A673 (cell line): ENCODE data around the gene C5orf52. TPM values are rescaled to one million over a fixed set of nuclear protein-coding genes. Genes with fewer than 3 reads are reported as not detected.

Experiments used
- BruUV-seq: library from RNA; stranded (reverse); fragments of 400-500 nt; replicated peaks from 2 replicates; lab custom pipeline; 2021; lab: Mats Ljungman, UMichigan
- CTCF ChIA-PET: fragments of 300-600 bp; sonication (Branson Sonifier 250); formaldehyde crosslinking; loops from one replicate; lab custom pipeline; 2022; ENCODE audit warnings: antibody characterized with exemption; lab: Charles Lee
- POLR2A ChIA-PET: fragments of 300-600 bp; sonication (Branson Sonifier 250); formaldehyde crosslinking; loops from one replicate; lab custom pipeline; 2022; ENCODE audit warnings: antibody characterized with exemption; ENCODE audit not compliant: low non-redundant PET; lab: Charles Lee
- DNase-seq: peaks from one replicate; pipeline ENCODE4 v3.0.0-alpha.2; 2015; ENCODE audit warnings: low spot score
- H3K27ac ChIP-seq: fragments of 200-600 bp; sonication (generic); 2 replicates; pipeline ENCODE4 v1.5.1; 2016; ENCODE audit warnings: mixed run types, low read depth, mild to moderate bottlenecking, mixed read lengths, antibody characterized with exemption, low read length; ENCODE audit not compliant: poor library complexity, severe bottlenecking
- H3K27me3 ChIP-seq: fragments of 200-600 bp; sonication (generic); replicated peaks from 2 replicates; pipeline ENCODE4 v1.6.1; 2017; ENCODE audit warnings: mixed run types, low read depth, mild to moderate bottlenecking, mixed read lengths, antibody characterized with exemption, low read length; ENCODE audit not compliant: insufficient read depth, poor library complexity
- H3K36me3 ChIP-seq: fragments of 200-600 bp; sonication (generic); 2 replicates; pipeline ENCODE4 v1.6.1; 2016; ENCODE audit warnings: mixed run types, mild to moderate bottlenecking, mixed read lengths, antibody characterized with exemption, low read length; ENCODE audit not compliant: insufficient read depth, poor library complexity, severe bottlenecking
- H3K4me1 ChIP-seq: fragments of 200-600 bp; sonication (generic); 2 replicates; pipeline ENCODE4 v1.6.1; 2017; ENCODE audit warnings: mixed run types, mild to moderate bottlenecking, mixed read lengths, antibody characterized with exemption, low read length; ENCODE audit not compliant: insufficient read depth, poor library complexity, severe bottlenecking
- H3K4me3 ChIP-seq: fragments of 200-600 bp; sonication (generic); 2 replicates; pipeline ENCODE4 v1.5.1; 2016; ENCODE audit warnings: low read depth, mixed run types, mild to moderate bottlenecking, mixed read lengths, low read length; ENCODE audit not compliant: poor library complexity, severe bottlenecking
- H3K9me3 ChIP-seq: fragments of 200-600 bp; sonication (generic); 2 replicates; pipeline ENCODE4 v1.6.1; 2016; ENCODE audit warnings: mixed run types, low read depth, mild to moderate bottlenecking, mixed read lengths, antibody characterized with exemption, low read length; ENCODE audit not compliant: poor library complexity, severe bottlenecking
- EZH2 ChIP-seq: fragments of 200-600 bp; sonication (generic); IDR thresholded peaks from 2 replicates; pipeline ENCODE4 v1.6.1; 2017; ENCODE audit warnings: borderline replicate concordance, low read depth, mild to moderate bottlenecking, mixed read lengths, antibody characterized with exemption, low read length; ENCODE audit not compliant: poor library complexity, severe bottlenecking
- intact Hi-C: fragments of 100-400 bp; cut with micrococcal nuclease; formaldehyde crosslinking; loops from one replicate; pipeline ENCODE4 v1.10.0; 2022; ENCODE audit not compliant: unreplicated experiment
- total RNA-seq: library from RNA; stranded (reverse); gene quantifications from 2 replicates; pipeline ENCODE4 v1.2.3, GENCODE V29; 2021
- TF ChIP-seq, protein P1 (sequence below): fragments of 300-800, 200-600 bp; sonication (generic); conservative IDR thresholded peaks from 2 replicates; pipeline ENCODE4 v1.5.1; 2017; ENCODE audit warnings: low read depth, mild to moderate bottlenecking, antibody characterized with exemption, low read length, moderate library complexity, mixed read lengths

The C5orf52 gene
- total RNA-seq, 1 experiment from 2014 or later: not detected

DNA sequence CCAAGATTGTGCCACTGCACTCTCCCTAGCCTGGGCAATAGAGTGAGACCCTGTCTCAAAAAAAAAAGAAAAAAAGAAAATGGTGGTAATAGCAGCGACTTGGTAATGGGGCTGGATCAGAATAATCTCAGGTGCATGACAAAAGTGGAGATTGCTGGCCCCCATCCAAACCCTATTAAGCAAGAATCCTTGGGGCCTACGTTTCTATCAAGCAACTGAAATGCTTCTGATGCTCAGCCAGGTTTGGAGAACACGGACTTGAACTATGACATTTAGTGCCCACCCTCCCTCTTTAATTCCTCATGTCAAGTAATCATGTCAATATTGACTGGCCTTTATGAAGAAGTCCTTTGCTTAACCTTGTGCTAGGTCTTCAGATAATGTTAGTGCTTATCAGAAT lies 6.6 kb downstream of the C5orf52 start:
- CTCF ChIA-PET: no interaction called here
- intact Hi-C loops: no loop called here
- no peak overlapping the region for H3K4me3 ChIP-seq
- BruUV-seq: no TSS peak
- DNase-seq: no peak
- no peaks in the 10 kb centered on the region for H3K36me3 ChIP-seq
- no peak overlapping the region for H3K27ac ChIP-seq
- H3K9me3 ChIP-seq: no peaks in the 10 kb centered on the region
- no peaks in the 10 kb centered on the region for H3K4me1 ChIP-seq
- POLR2A ChIA-PET: no interaction called here
- H3K27me3 ChIP-seq: no peaks in the 10 kb centered on the region
- TF ChIP-seq, protein P1, sequence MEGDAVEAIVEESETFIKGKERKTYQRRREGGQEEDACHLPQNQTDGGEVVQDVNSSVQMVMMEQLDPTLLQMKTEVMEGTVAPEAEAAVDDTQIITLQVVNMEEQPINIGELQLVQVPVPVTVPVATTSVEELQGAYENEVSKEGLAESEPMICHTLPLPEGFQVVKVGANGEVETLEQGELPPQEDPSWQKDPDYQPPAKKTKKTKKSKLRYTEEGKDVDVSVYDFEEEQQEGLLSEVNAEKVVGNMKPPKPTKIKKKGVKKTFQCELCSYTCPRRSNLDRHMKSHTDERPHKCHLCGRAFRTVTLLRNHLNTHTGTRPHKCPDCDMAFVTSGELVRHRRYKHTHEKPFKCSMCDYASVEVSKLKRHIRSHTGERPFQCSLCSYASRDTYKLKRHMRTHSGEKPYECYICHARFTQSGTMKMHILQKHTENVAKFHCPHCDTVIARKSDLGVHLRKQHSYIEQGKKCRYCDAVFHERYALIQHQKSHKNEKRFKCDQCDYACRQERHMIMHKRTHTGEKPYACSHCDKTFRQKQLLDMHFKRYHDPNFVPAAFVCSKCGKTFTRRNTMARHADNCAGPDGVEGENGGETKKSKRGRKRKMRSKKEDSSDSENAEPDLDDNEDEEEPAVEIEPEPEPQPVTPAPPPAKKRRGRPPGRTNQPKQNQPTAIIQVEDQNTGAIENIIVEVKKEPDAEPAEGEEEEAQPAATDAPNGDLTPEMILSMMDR: no peak
- no peak for TF ChIP-seq EZH2

DNA sequence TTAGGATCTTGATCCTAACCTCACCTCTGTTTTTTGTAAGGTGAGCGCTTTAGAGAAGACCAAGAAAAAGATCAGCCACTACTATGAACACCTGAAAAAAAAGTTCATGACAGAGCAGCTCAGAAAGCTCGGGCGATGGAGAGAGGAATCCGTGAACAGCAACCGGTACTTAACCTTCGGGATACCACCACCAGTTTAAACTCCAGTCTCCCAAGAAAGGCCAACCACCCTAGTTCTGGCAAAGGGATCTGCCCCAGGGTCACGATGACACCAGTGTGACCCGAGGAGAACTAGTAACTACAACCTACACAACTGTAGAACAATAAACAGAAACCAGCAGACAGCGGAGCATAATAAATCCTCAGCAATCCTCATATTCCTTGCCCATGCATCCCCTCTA lies 8.5 kb downstream of the C5orf52 start:
- Histone ChIP-seq H3K27me3 (no peaks in the 10 kb centered on the region), H3K4me3 (no peak overlapping the region), H3K36me3 (no peaks in the 10 kb centered on the region), H3K27ac (no peak overlapping the region), H3K9me3 (no peaks in the 10 kb centered on the region), H3K4me1 (no peaks in the 10 kb centered on the region)
- TF ChIP-seq, protein P1: no peak
- TF ChIP-seq EZH2: no peak
- BruUV-seq: no TSS peak
- no peak for DNase-seq
- CTCF ChIA-PET: no interaction called here
- POLR2A ChIA-PET: no interaction called here
- intact Hi-C loops: no loop called here

DNA sequence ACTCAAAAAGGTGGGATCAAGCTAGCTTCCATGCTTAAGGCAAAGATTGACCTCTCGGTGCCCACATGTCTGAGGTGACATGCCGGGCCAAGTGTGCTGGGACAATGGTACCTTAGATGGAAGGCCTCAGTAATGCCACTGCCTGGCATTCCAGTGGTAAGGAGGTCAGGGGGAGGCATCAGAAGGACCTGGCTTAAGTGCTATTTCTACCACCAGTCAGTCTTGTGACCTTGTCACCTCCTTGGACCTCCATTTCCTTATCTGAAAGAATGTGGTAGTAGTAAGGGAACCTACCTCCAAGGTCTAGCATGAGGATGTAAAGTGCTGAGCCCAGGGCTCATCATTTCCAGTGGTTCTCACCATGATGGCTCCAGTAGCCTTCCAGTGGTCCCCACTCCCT lies 8.9 kb downstream of the C5orf52 start:
- Histone ChIP-seq H3K4me1 (no peaks in the 10 kb centered on the region), H3K36me3 (no peaks in the 10 kb centered on the region), H3K4me3 (no peak overlapping the region), H3K27me3 (no peaks in the 10 kb centered on the region), H3K27ac (no peak overlapping the region), H3K9me3 (no peaks in the 10 kb centered on the region)
- no TSS peak for BruUV-seq
- intact Hi-C loops: no loop called here
- no peak for DNase-seq
- ChIA-PET POLR2A (no interaction called here), CTCF (no interaction called here)
- no peak for TF ChIP-seq EZH2
- TF ChIP-seq, protein P1: no peak
